Activated T-cell treated with anti-CD3 and anti-CD28 coated beads, Interleukin-2, amount 50 U/mL, for 4 hours (primary cell): ENCODE measurements around the gene FAM241A. TPM values are rescaled to one million over a fixed set of nuclear protein-coding genes. Genes with fewer than 3 reads are reported as not detected.
"Not testable (repeated sequence)": the region's sequence is repeated elsewhere in the genome, so short reads cannot be mapped to it uniquely, and the experiment has no call there.

ENCODE experiments used
- ATAC-seq, 2 donors: fragments of 200-7000 bp; cut with Tn5 transposase; one replicate each; pipeline ENCODE4 v1.10.0; 2021
- DNase-seq: peaks from one replicate; pipeline ENCODE4 v3.0.0-alpha.2; 2020
- H3K27me3 Mint-ChIP-seq: one replicate; pipeline ENCODE4 v1.8.0; 2021; ENCODE audit warnings: low read depth, mixed read lengths
- H3K36me3 Mint-ChIP-seq: one replicate; pipeline ENCODE4 v1.8.0; 2022; ENCODE audit warnings: mixed read lengths; ENCODE audit not compliant: insufficient read depth
- H3K4me1 Mint-ChIP-seq: one replicate; pipeline ENCODE4 v1.8.0; 2021; ENCODE audit warnings: low read depth, mixed read lengths
- H3K4me3 Mint-ChIP-seq: one replicate; pipeline ENCODE4 v1.8.0; 2021; ENCODE audit warnings: mild to moderate bottlenecking, moderate library complexity, mixed read lengths
- H3K9me3 Mint-ChIP-seq: one replicate; pipeline ENCODE4 v1.8.0; 2021; ENCODE audit warnings: mixed read lengths
- total RNA-seq, 3 donors: library from RNA; stranded (reverse); gene quantifications; one replicate each; pipeline ENCODE4 v1.2.1, GENCODE V29; 2021

Gene FAM241A
- total RNA-seq, 3 donors from 2014 or later: 12.5 to 13.8 (median 12.8) TPM

GRCh38 chr4:112145790-112146501 lies 692 bp downstream of the FAM241A start:
- Mint-ChIP-seq H3K9me3 (no peaks in the 10 kb centered on the region), H3K4me1 (peaks cover 41% of the 10 kb centered on the region), H3K36me3 (peaks cover 11% of the 10 kb centered on the region), H3K4me3 (peak overlapping the region; percentile 89), H3K27me3 (no peaks in the 10 kb centered on the region)
- ATAC-seq (peak; percentile 77 to 78), DNase-seq (peak; percentile 74)

GRCh38 chr4:112146502-112146813 lies 1.2 kb downstream of the FAM241A start:
- Mint-ChIP-seq H3K9me3 (no peaks in the 10 kb centered on the region), H3K27me3 (no peaks in the 10 kb centered on the region), H3K4me3 (peak overlapping the region; percentile 89), H3K36me3 (peaks cover 16% of the 10 kb centered on the region), H3K4me1 (peaks cover 46% of the 10 kb centered on the region)
- DNase-seq: no peak
- no peak for ATAC-seq

DNA sequence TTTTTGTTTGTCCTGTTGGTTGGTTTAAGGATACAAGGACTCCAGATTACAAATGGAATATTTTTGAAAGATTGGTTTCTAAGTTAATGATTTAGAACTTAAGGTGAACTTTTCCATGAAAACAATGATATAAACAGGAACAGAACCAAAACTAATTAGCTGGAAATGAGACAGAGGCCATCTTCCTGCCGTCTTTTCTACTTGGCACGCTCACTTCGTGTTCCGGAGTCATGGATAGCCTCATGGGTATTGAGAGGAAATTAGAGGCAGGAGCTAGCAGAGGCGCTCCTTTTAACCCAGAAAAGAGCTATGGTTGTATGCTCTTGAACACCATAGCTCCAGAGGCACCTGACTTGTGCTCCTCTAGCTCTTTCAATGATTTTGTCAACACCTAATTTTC lies 2.4 kb downstream of the FAM241A start:
- H3K4me1 Mint-ChIP-seq: peaks cover 54% of the 10 kb centered on the region
- peak overlapping the region; percentile 89 for H3K4me3 Mint-ChIP-seq
- ATAC-seq (no peak), DNase-seq (no peak)
- peaks cover 18% of the 10 kb centered on the region for H3K36me3 Mint-ChIP-seq
- no peaks in the 10 kb centered on the region for H3K27me3 Mint-ChIP-seq
- no peaks in the 10 kb centered on the region for H3K9me3 Mint-ChIP-seq

DNA sequence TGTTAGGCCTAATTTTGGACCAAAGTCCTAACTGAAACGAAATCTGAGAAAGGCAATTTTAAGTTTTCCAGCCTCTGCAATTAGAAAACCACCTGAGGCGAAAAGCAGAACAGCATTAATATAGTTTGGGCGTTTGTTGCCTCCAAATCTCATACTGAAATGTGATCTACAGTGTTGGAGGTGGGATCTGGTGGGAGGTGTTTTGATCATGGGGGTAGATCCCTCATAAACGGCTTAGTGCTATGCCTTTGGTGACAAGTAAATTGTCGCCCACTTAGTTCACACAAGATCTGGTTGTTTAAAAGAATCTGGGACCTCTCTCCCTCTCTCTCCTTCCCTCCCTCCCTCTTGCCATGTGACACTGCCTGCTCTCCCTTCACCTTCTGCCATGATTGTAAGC lies 5.7 kb downstream of the FAM241A start:
- Mint-ChIP-seq H3K36me3 (peaks cover 23% of the 10 kb centered on the region), H3K4me1 (peaks cover 58% of the 10 kb centered on the region), H3K27me3 (no peaks in the 10 kb centered on the region), H3K4me3 (no peak overlapping the region), H3K9me3 (no peaks in the 10 kb centered on the region)
- ATAC-seq (no peak), DNase-seq (no peak)

DNA sequence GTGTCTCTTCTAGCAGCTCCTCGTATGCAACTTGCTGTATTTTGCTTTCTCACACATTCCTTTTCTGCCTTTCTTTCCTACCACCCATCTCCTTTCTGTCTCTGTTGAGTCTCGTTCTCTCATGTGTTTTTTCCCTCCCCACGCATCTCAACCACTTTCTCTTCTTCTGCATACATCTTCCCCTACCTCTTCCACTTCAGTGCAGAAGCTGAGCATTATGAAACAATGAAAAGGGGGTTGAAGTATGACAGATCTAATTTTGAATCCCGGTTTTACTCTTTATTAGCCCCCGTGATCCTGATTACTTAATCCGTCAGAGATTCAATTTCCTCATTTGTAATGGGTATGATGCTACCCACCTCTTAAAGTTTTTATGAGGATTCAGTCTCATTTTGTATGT lies 7.3 kb downstream of the FAM241A start:
- Mint-ChIP-seq H3K27me3 (no peaks in the 10 kb centered on the region), H3K9me3 (no peaks in the 10 kb centered on the region), H3K4me3 (peak overlapping the region; percentile 56), H3K36me3 (peaks cover 21% of the 10 kb centered on the region), H3K4me1 (peaks cover 52% of the 10 kb centered on the region)
- DNase-seq: no peak
- ATAC-seq: peak; percentile 60 to 65

DNA sequence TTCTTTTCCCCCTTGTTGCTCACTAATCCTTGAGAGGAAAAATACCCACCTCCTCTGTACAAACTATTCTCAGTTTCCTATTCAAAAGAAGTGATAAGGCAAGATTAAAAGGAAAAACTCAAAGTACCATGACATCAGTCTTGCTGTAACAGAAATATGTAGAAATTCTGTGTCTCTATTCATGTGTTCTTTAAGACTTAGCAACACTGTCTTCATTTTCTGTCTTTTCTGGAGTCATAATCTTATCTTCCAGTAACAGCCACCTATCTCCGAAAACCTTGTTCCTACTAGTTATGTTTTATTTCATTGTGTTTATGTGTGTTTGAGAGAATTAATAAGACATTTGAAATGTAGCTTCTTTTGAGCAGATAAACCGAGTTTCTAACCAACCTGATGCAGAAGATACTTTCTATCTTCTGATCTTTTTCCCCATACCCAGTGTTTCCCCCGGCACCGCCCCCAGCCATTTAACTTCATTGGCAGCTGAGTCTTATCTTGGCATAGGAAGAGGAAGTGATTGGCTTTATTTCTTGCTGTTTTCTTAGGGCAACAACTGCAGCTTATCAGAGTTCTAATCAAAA lies 8.0 kb downstream of the FAM241A start:
- H3K36me3 Mint-ChIP-seq: peaks cover 19% of the 10 kb centered on the region

GRCh38 chr4:112156112-112156511 lies 10.9 kb downstream of the FAM241A start:
- ATAC-seq: no peak
- Mint-ChIP-seq H3K4me1 (peaks cover 32% of the 10 kb centered on the region), H3K4me3 (no peak overlapping the region), H3K27me3 (no peaks in the 10 kb centered on the region), H3K9me3 (peaks cover 8% of the 10 kb centered on the region), H3K36me3 (peaks cover 33% of the 10 kb centered on the region)
- DNase-seq: no peak

More for the DNA sequence above, 8.0 kb downstream of the FAM241A start:
- H3K4me1 Mint-ChIP-seq: peaks cover 46% of the 10 kb centered on the region
- DNase-seq (no peak), ATAC-seq (peak; percentile 60 to 81)
- no peaks in the 10 kb centered on the region for H3K27me3 Mint-ChIP-seq
- peak overlapping the region; percentile 56 for H3K4me3 Mint-ChIP-seq
- no peaks in the 10 kb centered on the region for H3K9me3 Mint-ChIP-seq

DNA sequence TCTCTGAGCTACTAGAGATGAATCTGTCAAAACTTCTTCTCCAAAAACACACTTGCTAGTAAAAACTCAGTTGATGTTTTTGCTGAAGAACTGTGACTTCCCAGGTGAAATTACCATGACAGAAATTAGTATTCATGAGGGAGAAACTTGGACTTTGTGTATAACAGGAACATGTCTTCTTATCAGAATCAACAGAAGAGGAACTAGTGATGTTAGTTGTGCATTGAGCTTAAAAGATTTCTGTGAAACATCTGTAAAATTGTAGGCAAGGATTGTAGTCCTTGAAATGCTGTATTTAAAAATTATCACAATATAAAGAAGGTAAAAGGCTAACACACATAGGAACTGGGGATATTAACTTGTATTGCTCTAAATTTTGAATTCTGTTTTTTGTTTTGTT lies 11.3 kb downstream of the FAM241A start:
- Mint-ChIP-seq H3K36me3 (peaks cover 29% of the 10 kb centered on the region), H3K9me3 (peaks cover 10% of the 10 kb centered on the region), H3K4me3 (no peak overlapping the region), H3K4me1 (peaks cover 28% of the 10 kb centered on the region), H3K27me3 (no peaks in the 10 kb centered on the region)
- ATAC-seq (no peak), DNase-seq (no peak)

- not testable (repeated sequence) for DNase-seq, H3K4me3 Mint-ChIP-seq, ATAC-seq, H3K9me3 Mint-ChIP-seq, H3K27me3 Mint-ChIP-seq
- H3K4me1 Mint-ChIP-seq: peaks cover 14% of the 10 kb centered on the region
- H3K36me3 Mint-ChIP-seq: peaks cover 18% of the 10 kb centered on the region
Measured at GRCh38 chr4:112163706-112164105, 18.5 kb downstream of the FAM241A start.

GRCh38 chr4:112167794-112168193 lies 22.5 kb downstream of the FAM241A start:
- ATAC-seq: peak; percentile 53 to 78
- peak; percentile 6 for DNase-seq
- no peaks in the 10 kb centered on the region for H3K27me3 Mint-ChIP-seq
- no peaks in the 10 kb centered on the region for H3K9me3 Mint-ChIP-seq
- peaks cover 9% of the 10 kb centered on the region for H3K36me3 Mint-ChIP-seq
- H3K4me3 Mint-ChIP-seq: no peak overlapping the region
- H3K4me1 Mint-ChIP-seq: peaks cover 32% of the 10 kb centered on the region

- no peak overlapping the region for H3K4me3 Mint-ChIP-seq
- ATAC-seq (no peak), DNase-seq (no peak)
- peaks cover 9% of the 10 kb centered on the region for H3K36me3 Mint-ChIP-seq
- H3K4me1 Mint-ChIP-seq: peaks cover 34% of the 10 kb centered on the region
- no peaks in the 10 kb centered on the region for H3K9me3 Mint-ChIP-seq
- H3K27me3 Mint-ChIP-seq: no peaks in the 10 kb centered on the region
Measured at GRCh38 chr4:112168719-112169500, 23.7 kb downstream of the FAM241A start.

- DNase-seq (no peak), ATAC-seq (peak; percentile 48 to 53)
- Mint-ChIP-seq H3K9me3 (no peaks in the 10 kb centered on the region), H3K4me1 (peaks cover 34% of the 10 kb centered on the region), H3K4me3 (no peak overlapping the region), H3K27me3 (no peaks in the 10 kb centered on the region), H3K36me3 (peaks cover 16% of the 10 kb centered on the region)
Measured at GRCh38 chr4:112170451-112170993, 25.3 kb downstream of the FAM241A start.

- DNase-seq, H3K4me3 Mint-ChIP-seq, H3K27me3 Mint-ChIP-seq, ATAC-seq, H3K9me3 Mint-ChIP-seq: not testable (repeated sequence)
- H3K36me3 Mint-ChIP-seq: peaks cover 16% of the 10 kb centered on the region
- peaks cover 39% of the 10 kb centered on the region for H3K4me1 Mint-ChIP-seq
Measured at GRCh38 chr4:112171051-112171763, 26.0 kb downstream of the FAM241A start.

DNA sequence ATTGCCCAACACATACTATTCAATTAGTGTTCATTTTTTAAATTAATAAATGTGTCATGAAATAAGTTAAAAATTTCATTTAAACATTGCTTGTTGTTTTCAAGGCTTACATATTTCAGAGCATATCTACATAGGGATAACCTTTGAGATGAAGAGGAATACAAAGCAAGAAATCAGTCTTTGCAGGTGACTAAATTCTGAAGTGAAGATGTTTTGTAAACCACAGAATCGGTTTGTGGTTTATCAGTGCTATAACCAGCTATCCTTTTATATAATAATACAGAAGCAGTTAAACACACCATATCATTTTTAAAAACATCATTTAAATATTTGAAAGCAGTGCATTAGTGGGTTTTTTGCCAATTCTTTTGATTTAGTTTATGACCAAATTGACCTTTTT lies 26.9 kb downstream of the FAM241A start:
- no peak for DNase-seq
- no peaks in the 10 kb centered on the region for H3K27me3 Mint-ChIP-seq
- H3K4me1 Mint-ChIP-seq: peaks cover 42% of the 10 kb centered on the region
- peak in 1 of 2 donors; percentile 53 for ATAC-seq
- peaks cover 16% of the 10 kb centered on the region for H3K36me3 Mint-ChIP-seq
- no peak overlapping the region for H3K4me3 Mint-ChIP-seq
- no peaks in the 10 kb centered on the region for H3K9me3 Mint-ChIP-seq
